GM18519 (cell line): ENCODE data around the gene SEC14L1.

Source experiments
- ATAC-seq: cut with Tn5 transposase; IDR thresholded peaks from one replicate; pipeline ENCODE4 v1.9.1; 2021; ENCODE audit warnings: mild to moderate bottlenecking, moderate library complexity; ENCODE audit not compliant: unreplicated experiment, low FRiP score

SEC14L1 gene

DNA sequence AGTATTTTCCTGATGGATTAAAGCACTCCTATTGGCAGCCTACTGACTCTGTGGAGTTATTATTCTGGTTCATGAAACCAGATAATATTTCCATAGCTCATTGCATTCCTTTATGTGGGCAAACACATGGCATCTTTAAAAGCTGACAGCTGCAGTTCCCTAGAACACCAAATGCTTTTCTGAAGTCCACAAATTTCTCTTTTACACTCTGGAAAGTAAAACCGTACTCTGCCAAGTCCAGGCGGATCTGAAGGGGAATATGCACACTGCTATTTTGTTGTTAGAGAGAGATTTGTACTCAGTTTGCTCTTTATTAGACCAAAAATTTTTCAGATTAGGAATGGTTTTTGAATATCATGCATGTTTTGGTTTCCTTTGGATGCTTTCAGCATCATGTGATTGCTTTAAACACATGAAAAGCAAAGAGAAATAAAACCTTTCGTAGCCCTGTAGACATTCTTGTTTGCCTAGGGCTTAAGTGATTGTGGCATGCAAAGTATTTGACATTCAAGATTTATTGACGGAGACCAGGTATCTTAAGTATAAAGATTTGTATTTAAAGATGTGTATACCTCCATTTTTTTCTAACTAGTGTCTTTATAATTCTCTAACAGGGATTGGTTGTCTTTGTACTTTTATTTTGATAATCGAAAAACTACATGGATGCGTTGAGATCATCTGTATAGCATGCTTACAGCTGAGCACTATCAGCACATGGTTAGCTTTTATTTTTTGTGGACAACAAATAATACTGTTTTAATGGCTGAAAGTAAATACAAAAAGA is 19.5 kb downstream of the SEC14L1 start:
- ATAC-seq, result no peak

DNA sequence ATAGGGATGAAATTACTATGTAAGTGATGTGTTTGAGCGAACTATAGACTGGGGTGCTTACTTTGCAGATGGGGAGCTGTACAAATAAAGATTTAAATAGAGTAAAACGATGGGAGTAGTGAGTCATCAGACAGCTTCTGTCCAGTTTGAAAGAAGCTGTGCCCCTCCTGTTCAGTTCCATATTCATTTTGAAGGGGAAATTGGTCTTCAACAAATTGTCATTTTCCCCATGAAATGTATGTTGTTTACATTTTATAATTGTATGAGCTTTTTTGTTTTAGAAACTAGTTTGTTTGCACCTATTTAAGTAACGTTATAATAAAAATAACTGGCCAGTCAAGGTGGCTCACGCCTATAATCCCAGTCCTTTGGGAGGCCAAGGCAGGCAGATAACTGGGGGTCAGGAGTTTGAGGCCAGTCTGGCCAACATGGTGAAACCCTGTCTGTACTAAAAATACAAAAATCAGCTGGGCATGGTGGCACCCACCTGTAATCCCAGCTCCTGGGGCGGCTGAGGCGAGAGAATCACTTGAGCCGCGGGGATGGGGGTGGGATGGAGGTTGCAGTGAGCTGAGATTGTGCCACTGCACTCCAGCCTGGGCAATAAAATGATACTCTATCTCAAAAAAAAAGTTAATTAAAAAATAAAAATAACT is 20.2 kb downstream of the SEC14L1 start:
- no peak for ATAC-seq

DNA sequence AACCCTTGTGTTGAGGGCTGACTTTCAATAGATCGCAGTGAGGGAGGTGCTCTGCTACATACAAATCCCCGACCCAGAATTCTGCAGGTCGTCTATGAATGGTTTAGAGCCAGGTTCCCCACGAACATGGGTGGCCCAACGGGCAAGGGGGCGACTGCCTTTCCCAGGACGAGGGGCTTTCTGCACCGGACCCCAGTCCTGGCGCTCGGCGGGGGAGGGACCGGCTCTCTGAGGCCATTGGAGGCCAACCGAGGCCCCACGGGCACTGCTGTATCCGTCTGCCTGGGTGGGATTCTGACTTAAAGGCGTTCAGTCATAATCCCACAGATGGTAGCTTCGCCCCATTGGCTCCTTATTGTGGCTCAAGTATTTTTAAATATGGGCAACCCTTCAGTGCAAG is 21.2 kb downstream of the SEC14L1 start:
- ATAC-seq, result no peak

DNA sequence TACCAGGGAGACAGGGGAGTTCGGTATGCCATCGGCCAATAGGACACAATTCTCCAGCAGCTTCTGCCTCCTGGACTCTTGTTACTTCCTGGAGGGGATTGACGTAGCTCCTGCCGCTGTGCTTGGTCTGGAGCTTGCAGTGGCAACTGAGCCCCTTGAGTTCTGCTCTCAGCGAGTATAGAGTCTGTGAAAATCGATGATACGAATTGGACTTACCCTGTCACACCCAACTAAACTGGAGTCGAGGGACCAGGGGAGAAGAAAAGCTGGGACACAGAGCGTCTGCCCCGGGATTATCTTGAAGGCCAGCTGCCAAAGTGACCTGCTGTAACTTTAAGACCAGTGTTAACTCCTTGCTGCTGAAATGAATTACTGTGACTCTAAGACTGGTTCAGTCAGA is 22.2 kb downstream of the SEC14L1 start:
- no peak for ATAC-seq

DNA sequence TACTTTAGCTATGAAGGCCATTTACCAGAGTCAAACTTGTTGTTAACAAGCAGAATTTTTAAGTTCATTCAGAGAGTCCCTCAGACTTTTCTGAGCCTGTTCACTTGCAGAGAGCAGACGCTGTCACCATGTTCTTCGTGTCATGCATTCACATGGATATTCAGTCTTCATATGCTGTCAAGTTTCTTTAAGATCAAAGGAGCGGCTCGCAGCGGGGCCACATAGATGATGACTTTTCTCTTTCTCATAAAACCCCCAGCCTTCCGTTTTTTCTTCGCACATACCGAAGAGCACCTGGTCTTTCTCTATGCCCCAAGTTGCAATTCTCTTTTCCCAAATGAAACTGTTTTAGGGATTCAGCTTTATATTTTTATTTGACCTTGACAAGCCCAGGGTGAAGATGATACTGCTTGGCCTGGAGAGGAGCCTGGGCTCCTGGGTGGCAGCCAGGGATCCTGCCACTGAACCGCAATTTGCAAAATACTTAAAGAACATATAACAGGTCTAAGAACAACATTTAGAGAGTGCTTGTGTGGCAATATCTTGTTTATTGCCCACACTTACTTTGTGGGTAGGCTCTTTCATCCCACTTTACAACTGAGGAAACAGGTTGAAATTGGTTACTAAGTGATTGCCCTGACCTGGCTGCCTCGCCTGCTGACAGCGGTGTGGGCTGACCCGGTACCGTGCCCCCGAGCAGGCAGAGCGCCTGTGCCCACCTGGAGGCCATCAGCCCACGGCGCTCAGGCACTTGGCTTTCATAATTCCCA is 22.9 kb downstream of the SEC14L1 start:
- no peak for ATAC-seq

DNA sequence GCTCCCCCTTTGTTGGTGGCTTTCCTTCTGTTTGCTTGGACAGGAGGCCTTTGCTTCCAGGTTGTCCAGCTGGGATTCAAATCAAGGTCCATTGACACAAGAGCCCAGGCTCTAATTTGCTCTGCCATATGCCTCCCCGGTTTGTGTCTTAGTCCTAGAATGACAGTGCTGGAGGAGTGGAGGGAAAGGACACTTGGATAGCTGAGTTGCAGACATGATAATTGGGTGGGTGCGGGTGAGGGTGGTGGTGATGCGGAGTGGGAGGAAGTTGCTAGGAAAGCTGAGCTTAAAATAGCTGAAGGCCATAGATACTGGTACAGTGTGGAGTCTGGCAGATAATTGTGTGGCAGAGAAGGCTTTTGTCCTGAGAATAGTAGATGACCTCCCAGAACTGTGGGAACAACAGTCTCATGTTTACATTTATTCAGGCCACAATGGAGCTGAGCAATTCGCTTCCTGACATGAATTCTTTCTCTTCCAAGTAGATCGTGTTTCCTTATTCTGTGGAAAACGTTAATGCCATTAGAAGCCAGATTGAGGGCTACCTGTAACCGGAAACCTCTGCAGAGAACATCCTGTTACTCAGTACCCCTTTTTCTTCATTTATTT is 23.8 kb downstream of the SEC14L1 start:
- no peak for ATAC-seq

DNA sequence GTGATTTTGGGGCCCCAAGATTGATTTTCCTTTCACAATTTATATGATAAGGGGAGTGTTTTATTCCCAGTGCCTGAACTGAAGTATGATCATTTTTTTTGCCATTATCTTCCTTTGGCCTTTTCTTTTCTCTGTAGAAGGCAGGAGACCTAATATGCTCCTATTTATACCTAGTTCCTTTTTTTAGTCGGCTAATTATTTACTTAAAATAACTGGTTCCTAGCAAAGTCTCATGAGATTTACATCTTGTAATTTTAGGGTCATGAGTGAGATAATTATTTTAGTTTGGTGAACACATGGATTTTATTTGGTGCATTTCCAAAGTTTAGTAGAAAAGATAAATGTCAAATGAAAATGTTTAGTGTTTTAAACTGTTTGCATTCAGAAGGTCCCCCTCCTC is 24.8 kb downstream of the SEC14L1 start:
- ATAC-seq, result no peak

DNA sequence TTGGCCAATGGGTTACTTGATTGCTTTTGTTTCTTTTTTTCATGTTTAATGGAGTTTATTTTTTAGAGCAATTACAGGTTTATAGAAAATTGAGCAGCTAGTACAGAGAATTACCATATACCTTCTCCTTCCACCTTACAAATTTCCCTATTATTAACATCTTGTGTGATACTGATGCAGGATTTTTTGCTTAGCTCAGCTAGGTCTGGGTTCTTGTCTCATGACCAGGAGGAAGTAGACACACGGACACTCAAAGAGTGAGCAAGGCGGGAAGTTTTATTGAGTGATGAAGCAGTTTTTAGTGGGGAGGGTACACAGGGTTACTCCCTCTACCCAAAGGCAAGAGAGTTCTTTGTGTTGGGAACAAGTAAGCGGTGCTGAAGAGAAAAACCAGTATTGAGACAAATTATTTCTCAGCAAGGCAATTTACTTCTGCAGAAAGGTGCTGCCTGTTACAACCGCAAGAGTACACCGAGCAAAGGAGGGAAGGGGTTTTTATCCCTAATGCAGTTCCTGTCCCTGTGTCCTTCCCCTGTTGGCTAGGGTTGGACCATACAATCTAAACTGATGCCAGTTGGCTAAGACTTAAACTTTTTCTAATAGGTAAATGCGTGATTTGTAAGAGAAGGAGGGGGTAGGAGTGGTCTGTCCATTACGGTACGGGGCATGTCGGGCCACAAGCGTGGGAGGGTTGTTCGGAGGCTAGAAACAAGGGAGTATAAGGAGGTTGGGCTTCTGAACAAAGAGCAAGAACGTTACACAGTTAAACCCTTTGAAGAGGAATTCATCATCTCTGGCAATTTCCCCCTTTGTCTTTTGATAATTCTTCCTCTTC is 26.9 kb downstream of the SEC14L1 start:
- ATAC-seq, result no peak

DNA sequence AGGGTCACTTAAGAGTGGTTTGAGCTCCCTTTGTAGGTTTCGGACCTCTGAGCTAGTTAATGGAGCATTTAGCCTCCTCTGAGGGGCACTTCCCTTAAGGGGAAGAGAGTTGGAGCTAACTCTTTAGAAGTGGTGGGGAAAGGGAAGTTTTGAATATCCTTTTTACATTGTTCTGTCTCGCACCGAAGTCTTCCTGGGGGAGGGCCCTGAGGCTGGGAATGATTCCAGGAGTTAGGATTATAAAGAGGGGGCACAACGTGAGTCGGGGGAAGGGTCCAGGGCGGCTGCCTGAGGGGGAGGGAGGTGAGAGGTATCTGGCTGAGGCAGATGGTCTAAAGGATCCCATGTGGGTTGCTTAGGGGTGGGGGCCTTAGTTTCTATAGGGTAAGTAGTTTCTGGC is 32.3 kb downstream of the SEC14L1 start:
- no peak for ATAC-seq

DNA sequence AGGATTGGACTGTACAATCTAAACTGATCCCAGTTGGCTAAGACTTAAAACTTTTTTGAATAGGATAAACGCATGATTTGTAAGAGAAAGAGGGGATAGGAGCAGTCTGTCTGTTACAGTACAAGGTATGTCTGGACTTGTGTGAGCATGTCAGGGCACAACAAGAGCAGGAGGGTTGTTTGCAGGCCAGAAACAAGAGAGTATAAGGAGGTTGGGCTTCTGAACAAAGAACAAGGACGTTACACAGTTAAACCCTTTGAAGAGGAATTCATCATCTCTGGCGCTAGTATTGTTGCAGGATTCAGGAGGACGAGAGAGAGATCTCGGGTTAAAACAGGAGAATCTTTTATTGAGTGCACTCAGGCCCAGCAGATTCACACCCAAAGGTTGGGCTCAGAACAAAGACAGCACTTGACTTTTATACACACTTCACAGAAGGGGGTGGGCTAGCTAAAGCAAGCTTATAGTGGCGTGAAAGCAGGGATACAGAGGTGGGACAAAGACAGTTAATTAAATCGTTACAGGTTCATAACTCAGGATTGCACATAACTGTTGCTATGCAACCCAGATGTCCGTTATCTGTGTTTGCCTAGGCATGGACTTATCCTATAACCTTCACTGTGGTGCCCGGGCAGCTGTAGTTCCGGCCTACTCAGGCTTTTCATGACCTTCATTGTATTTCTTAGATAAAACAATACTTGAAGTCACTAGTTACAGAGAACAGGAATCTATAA is 34.3 kb downstream of the SEC14L1 start:
- ATAC-seq, result no peak

DNA sequence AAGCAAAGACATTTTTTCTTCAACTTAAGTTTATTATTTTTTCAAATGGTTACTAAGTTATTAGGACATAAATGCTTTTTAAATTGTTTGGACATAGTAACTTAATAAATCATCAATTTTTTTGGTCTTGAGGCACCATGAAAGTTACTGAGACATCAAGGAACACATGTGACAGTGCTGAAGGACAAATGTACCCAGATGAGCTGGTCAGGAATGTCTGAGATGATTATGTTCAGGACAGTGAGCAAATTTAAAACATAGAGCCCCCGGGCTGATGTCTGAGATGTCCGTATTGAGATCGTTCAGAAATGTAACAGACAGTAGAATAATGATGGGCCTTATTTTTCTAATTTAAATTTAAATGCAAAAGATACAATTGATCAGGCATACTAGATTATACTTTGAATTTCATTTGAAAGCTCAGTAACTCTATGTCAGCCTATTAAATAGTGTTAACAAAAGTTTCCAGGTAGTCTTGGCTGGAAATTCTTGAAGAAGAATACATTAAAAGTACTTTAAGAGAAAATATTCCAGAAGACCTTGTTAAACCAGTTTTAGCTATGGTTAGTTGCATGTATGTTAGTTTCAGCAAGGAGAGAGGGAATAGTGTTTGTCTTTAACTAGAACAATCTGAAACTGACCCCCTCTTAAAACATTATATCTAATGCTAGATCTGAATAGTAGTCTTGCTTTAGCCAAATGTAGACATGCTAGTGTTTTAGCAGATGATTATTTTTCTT is 36.4 kb downstream of the SEC14L1 start:
- ATAC-seq, result no peak

DNA sequence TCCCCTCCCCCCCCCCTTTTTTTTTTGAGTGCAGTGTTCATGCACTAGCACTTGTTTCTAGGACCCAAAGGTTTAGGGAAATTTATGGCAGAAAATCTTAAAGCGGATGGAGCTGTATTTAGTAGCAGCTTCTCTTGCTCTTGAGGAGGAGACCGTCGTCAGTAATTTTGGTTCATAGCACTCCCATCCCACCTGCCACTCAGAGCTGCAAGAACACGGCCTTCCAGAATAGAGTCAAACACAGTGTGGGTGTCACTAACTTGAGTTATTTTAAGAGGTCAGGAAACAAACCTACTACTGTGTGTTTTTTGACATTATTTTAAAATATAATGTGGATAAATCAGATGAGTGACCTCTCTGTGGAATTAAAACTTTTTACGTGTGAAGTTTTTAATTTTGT is 37.3 kb downstream of the SEC14L1 start:
- no peak for ATAC-seq

DNA sequence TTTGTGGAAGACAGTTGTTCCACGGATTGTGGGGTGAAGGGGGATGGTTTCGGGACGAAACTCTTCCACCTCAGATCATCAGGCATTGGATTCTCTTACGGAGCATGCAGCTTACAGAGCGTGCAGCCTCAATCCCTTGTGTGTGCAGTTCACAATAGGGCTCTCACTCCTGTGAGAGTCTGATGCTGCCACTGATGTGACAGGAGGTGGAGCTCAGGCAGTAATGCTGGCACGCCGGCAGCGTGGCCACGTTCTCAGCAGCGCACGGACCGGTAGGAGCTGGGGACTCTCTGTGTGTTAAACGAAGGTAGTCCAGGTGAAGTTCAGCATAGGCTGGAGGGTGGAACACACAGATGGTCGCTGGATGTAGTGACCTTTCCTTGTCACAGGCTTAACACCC is 37.8 kb downstream of the SEC14L1 start:
- ATAC-seq, result no peak

DNA sequence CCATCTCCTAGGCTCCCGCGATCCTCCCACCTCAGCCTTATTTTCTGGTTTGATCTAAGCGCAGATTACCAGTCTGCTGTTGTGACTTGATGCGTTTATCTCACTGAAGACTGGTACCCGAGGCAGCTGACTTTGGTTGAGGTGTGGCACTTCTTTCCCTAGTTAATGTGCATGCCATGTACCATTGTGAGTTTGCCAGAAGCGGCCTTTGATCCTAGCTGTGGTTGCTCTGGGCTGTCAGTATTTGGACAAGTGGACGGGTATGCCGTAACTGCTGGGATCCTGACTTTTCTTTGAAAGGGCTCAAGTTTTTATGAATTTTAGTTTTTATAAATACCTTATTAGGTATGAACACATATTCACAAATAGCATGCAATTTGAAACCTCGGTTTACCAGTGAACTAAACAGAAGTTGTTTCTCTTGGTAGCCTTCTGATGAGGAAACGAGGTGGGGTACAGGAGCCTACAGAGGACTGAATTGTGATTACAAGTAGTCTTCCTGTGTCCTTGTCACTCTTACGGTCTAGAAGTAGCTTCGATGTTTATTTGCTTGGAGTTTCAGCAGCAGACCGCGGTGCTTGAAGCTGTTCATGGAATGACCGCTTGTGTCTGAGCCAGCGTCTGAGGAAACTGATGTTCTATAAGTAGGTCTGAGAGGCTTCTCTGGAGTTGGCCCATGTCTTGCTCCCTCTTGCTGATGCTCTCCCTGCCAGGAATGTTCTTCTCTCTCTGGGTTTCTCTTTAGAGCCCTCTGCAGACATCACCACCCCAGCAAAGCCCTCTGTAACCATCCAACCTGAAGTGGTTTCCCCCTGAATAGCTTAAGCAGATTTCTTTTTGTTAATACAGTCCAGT is 40.0 kb downstream of the SEC14L1 start:
- ATAC-seq, result no peak

DNA sequence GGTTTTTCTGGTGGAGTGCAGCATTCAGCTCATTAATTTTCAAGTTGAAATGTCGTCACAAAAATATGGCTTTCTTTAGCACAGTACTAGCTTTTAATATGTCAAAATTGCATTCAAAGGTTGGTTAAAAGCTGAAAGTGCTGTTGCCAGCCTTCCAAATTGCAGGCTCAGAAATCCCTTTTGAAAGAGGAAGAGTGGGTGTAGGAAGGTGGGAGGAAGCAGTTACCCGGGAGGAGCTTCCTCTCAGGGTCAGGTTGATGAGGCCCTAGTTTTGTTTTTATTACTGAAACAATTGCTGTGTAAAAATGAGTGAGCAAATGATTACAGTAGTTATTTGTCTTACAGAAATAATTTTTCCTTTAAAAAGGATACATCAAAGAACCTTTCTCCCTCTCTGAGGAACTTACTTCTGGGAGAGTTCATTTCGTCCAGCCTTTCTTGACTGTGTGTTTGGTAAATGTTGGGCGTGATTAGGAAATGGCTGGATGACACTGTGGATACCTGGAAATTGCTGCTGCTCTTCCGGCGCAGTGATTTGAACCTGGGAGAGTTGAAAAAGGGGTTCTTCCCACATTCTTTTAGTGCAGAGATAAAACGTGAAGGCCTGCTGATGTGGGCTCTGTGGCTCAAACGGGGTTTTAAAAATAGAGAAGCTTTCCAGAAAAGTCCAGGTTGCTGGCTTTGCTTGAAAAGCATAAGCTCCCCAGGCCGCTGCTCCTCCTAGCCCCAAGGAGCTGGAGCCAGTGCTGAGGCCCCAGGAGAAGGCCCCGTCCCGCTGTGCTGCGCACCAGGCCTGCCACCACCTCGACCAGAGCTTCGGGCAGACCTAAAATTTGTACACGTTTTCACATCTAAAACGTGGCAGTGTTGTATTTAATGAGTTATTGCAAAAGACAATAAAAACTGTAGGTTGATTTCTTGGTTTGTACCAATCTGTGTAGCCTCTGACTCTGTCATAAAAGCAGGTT is 41.7 kb downstream of the SEC14L1 start:
- ATAC-seq, result no peak

DNA sequence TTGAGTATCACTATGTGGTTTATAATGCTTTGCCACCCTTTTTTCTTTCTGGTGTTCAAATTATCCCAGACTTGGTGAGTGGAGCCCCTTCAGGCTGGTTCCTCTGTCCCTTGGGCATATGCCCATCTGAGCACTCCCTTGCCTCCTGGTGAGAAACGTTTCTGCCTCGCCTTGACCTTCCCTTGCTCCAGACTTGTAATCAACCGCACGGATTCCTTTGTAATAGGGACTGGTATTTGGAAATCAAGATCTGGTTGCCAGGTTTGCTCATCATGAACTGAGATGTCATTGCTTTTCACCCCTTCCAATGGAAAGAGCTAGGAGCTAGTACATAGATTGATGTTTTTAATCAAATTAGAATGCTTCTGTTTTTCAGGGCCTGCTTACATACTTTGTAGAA is 43.7 kb downstream of the SEC14L1 start:
- ATAC-seq, result no peak

DNA sequence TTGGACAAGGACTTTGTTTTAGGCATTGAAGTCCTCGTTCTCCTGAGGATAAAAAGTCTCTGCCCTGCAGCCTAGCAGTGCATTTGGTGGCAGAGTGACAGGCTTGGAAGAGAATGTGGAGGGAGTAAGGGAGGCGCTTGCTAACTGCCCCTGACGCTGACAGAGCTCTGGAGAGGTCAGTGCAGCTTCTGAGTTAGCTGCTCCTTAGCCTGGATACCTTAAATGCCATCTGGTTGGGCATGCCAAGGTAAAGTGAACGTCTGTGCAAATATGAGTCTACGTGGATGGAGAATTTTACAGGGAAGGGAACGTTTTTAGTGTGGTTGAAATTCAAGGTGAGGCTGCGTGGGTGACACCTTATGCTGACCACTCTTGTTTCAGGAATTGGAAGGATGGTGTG is 44.4 kb downstream of the SEC14L1 start:
- no peak for ATAC-seq
